PC-9 (cell line): ENCODE data around the gene ADRA1B. TPM values are rescaled to one million over a fixed set of nuclear protein-coding genes. Genes with fewer than 3 reads are reported as not detected.

Source experiments
- BruUV-seq: library from RNA; stranded (reverse); fragments of 400-500 nt; replicated peaks from 2 replicates; lab custom pipeline; 2021; lab: Mats Ljungman, UMichigan
- CTCF ChIA-PET: fragments of 300-600 bp; sonication (Branson Sonifier 250); formaldehyde crosslinking; loops from one replicate; lab custom pipeline; 2022; ENCODE audit warnings: antibody characterized with exemption; lab: Charles Lee
- POLR2A ChIA-PET: fragments of 300-600 bp; sonication (Branson Sonifier 250); formaldehyde crosslinking; loops from one replicate; lab custom pipeline; 2022; ENCODE audit warnings: antibody characterized with exemption; ENCODE audit not compliant: unreplicated experiment; lab: Charles Lee
- DNase-seq, 2 experiments: peaks; one replicate each; pipeline versions ENCODE4 v3.0.0 to v3.0.0-alpha.2; 2015 to 2022; ENCODE audit warnings: mixed read lengths in 1 of 2
- H2AFZ ChIP-seq: fragments of 200-600 bp; sonication (generic); 2 replicates; pipeline ENCODE4 v1.8.1; 2017; ENCODE audit warnings: antibody characterized with exemption
- H3F3A ChIP-seq: fragments of 200-600 bp; sonication (generic); 2 replicates; pipeline ENCODE4 v1.8.1; 2017; ENCODE audit warnings: antibody characterized with exemption, mild to moderate bottlenecking, low read depth; ENCODE audit not compliant: insufficient read depth
- H3K27ac ChIP-seq: fragments of 200-600 bp; sonication (generic); 2 replicates; pipeline ENCODE4 v1.6.1; 2016; ENCODE audit warnings: mixed run types
- H3K27me3 ChIP-seq: fragments of 200-600 bp; sonication (generic); 2 replicates; pipeline ENCODE4 v1.6.1; 2016; ENCODE audit warnings: low read depth, mixed run types; ENCODE audit not compliant: insufficient read depth
- H3K36me3 ChIP-seq: fragments of 200-600 bp; sonication (generic); 2 replicates; pipeline ENCODE4 v1.6.1; 2016; ENCODE audit warnings: low read depth, mixed run types
- H3K4me1 ChIP-seq: fragments of 200-600 bp; sonication (generic); replicated peaks from 2 replicates; pipeline ENCODE4 v1.6.1; 2016; ENCODE audit warnings: mixed run types; ENCODE audit not compliant: insufficient read depth
- H3K4me2 ChIP-seq: fragments of 200-600 bp; sonication (generic); 2 replicates; pipeline ENCODE4 v1.6.1; 2017; ENCODE audit warnings: mixed run types
- H3K4me3 ChIP-seq: fragments of 200-600 bp; sonication (generic); 2 replicates; pipeline ENCODE4 v1.6.1; 2016; ENCODE audit warnings: mixed run types
- H3K79me2 ChIP-seq: fragments of 200-600 bp; sonication (generic); 2 replicates; pipeline ENCODE4 v1.6.1; 2017; ENCODE audit warnings: low read depth, mixed run types
- H3K9me2 ChIP-seq: fragments of 200-600 bp; sonication (generic); 2 replicates; pipeline ENCODE4 v1.8.1; 2017; ENCODE audit warnings: mild to moderate bottlenecking; ENCODE audit not compliant: insufficient read depth
- H3K9me3 ChIP-seq: fragments of 200-600 bp; sonication (generic); 2 replicates; pipeline ENCODE4 v1.8.1; 2016; ENCODE audit warnings: low read depth; ENCODE audit not compliant: insufficient read depth
- H4K20me1 ChIP-seq: fragments of 200-600 bp; sonication (generic); 2 replicates; pipeline ENCODE4 v1.8.1; 2017; ENCODE audit not compliant: insufficient read depth
- EZH2 ChIP-seq: fragments of 200-600 bp; sonication (generic); IDR thresholded peaks from 2 replicates; pipeline ENCODE4 v1.8.0; 2017; ENCODE audit warnings: antibody characterized with exemption, low read depth
- intact Hi-C: fragments of 100-400 bp; cut with micrococcal nuclease; formaldehyde crosslinking; loops from one replicate; pipeline ENCODE4 v1.10.0; 2022; ENCODE audit not compliant: unreplicated experiment
- total RNA-seq: library from RNA; stranded (reverse); gene quantifications from 2 replicates; pipeline ENCODE4 v1.2.3, GENCODE V29; 2021
- TF ChIP-seq, protein P1 (sequence below): fragments of 200-600 bp; sonication (generic); conservative IDR thresholded peaks from 2 replicates; pipeline ENCODE4 v1.6.1; 2017; ENCODE audit warnings: mixed run types, antibody characterized with exemption, mild to moderate bottlenecking, moderate library complexity

Gene ADRA1B
- total RNA-seq, 1 experiment from 2014 or later, result 4.6 TPM

DNA sequence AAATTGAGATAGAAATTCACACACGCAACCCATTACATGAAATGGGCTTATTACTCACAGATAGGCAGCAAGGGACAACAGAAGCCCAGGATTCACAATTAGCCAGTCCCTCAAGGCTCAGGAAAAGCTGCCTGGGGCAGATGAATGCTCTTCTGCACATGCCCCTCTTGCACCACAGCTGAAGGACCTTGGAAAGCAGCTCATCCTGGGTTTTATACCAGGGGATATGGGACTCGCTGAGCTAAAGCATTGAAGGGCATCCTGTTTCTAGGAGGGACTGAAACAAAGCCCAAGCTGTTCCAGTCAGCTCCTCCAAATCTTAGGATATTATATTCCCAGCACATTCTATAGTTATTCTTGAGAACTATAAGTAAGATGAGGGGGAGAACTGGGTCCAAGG lies 76.9 kb downstream of the ADRA1B start:
- Histone ChIP-seq H3K9me2 (no peaks in the 10 kb centered on the region), H2AFZ (no peak overlapping the region), H3K27ac (no peak overlapping the region), H3K27me3 (no peaks in the 10 kb centered on the region), H3F3A (no peaks in the 10 kb centered on the region), H3K4me3 (no peak overlapping the region), H3K79me2 (no peaks in the 10 kb centered on the region), H4K20me1 (no peaks in the 10 kb centered on the region), H3K9me3 (no peaks in the 10 kb centered on the region), H3K4me1 (no peaks in the 10 kb centered on the region), H3K4me2 (no peak overlapping the region), H3K36me3 (no peaks in the 10 kb centered on the region)
- DNase-seq, result no peak
- CTCF ChIA-PET, result interaction anchor here (0.8 kb wide), 1 partner anchor 549 kb away, joined by 3 read pairs; no protein-coding TSS in a partner anchor
- POLR2A ChIA-PET, result no interaction called here
- TF ChIP-seq, protein P1, sequence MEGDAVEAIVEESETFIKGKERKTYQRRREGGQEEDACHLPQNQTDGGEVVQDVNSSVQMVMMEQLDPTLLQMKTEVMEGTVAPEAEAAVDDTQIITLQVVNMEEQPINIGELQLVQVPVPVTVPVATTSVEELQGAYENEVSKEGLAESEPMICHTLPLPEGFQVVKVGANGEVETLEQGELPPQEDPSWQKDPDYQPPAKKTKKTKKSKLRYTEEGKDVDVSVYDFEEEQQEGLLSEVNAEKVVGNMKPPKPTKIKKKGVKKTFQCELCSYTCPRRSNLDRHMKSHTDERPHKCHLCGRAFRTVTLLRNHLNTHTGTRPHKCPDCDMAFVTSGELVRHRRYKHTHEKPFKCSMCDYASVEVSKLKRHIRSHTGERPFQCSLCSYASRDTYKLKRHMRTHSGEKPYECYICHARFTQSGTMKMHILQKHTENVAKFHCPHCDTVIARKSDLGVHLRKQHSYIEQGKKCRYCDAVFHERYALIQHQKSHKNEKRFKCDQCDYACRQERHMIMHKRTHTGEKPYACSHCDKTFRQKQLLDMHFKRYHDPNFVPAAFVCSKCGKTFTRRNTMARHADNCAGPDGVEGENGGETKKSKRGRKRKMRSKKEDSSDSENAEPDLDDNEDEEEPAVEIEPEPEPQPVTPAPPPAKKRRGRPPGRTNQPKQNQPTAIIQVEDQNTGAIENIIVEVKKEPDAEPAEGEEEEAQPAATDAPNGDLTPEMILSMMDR, result no peak
- no peak for TF ChIP-seq EZH2
- no TSS peak for BruUV-seq
- intact Hi-C loops, result loop anchor here (5.0 kb wide), 1 partner anchor 1296 kb away; no protein-coding TSS in a partner anchor

DNA sequence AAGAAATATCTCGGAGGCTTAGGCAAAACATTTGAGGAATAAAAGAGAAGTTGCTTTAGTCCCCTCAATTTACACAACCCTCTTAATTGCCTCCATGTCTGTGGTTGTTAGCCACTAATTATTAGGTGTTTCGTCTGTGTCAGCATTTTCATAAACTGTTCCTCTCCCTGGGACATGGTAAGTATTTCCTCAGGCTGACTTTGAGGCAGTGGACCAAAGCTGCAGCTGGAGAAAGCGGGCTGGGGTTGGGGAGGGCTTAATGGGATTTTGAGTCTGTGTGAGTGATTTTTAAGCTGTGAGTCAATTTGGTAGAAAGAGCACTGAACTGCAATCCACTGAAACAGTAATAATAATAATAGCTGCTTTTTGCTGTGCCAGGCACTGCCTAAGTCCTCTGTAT lies 79.6 kb downstream of the ADRA1B start:
- CTCF ChIA-PET, result no interaction called here
- intact Hi-C loops, result no loop called here

DNA sequence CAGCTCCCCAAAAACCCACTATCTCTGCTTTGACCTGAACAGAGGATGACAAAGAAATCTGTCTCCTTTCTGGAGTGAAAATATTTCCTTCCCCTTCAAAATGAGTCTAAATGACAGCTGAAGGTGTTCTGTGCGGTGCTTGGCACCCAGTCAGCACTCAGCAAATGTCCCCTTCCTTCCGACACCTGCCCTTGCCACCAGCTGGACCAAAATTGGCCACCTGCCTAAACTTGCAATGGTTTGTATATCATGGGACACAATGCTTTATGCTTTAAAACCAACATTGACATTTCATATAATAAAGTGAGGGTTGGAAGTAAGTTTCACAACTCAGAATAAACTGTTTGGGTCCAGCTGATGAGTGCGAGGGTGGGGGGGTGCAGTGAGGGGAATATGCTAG lies 85.2 kb downstream of the ADRA1B start:
- Histone ChIP-seq H3K9me3 (no peaks in the 10 kb centered on the region), H3K27me3 (no peaks in the 10 kb centered on the region), H3K4me3 (no peak overlapping the region), H3K4me2 (no peak overlapping the region), H3K79me2 (no peaks in the 10 kb centered on the region), H3F3A (no peaks in the 10 kb centered on the region), H3K27ac (no peak overlapping the region), H3K36me3 (no peaks in the 10 kb centered on the region), H4K20me1 (no peaks in the 10 kb centered on the region), H3K4me1 (no peaks in the 10 kb centered on the region), H3K9me2 (no peaks in the 10 kb centered on the region), H2AFZ (no peak overlapping the region)
- DNase-seq, result no peak
- ChIA-PET POLR2A (no interaction called here), CTCF (no interaction called here)
- no TSS peak for BruUV-seq
- intact Hi-C loops, result no loop called here
- no peak for TF ChIP-seq EZH2
- TF ChIP-seq, protein P1, result no peak

More for the DNA sequence above, 79.6 kb downstream of the ADRA1B start:
- no peak overlapping the region for H3K27ac ChIP-seq
- H3K4me2 ChIP-seq, result no peak overlapping the region
- H3F3A ChIP-seq, result no peaks in the 10 kb centered on the region
- H3K9me2 ChIP-seq, result no peaks in the 10 kb centered on the region
- no peak overlapping the region for H3K4me3 ChIP-seq
- no peaks in the 10 kb centered on the region for H3K36me3 ChIP-seq
- H3K9me3 ChIP-seq, result no peaks in the 10 kb centered on the region
- H2AFZ ChIP-seq, result no peak overlapping the region
- H3K4me1 ChIP-seq, result no peaks in the 10 kb centered on the region
- no peak for DNase-seq
- no TSS peak for BruUV-seq
- H3K27me3 ChIP-seq, result no peaks in the 10 kb centered on the region
- TF ChIP-seq, protein P1, result no peak
- TF ChIP-seq EZH2, result no peak
- H4K20me1 ChIP-seq, result no peaks in the 10 kb centered on the region
- POLR2A ChIA-PET, result no interaction called here
- H3K79me2 ChIP-seq, result no peaks in the 10 kb centered on the region
